RWPE2 (cell line): ENCODE data around the gene KLF16.

Experiments
- ATAC-seq: fragments of 200-7000 bp; cut with Tn5 transposase; 3 replicates; pipeline ENCODE4 v1.9.1; 2021; ENCODE audit warnings: low read depth
- DNase-seq: peaks from one replicate; pipeline ENCODE4 v3.0.0-alpha.2; 2020; ENCODE audit warnings: low spot score
- H3K27ac ChIP-seq: fragments of 450-650 bp; 2 replicates; pipeline ENCODE4 v1.5.1; 2017; ENCODE audit warnings: mild to moderate bottlenecking; ENCODE audit not compliant: poor library complexity, severe bottlenecking
- H3K27me3 ChIP-seq: fragments of 250-450 bp; sonication (Bioruptor Pico); 2 replicates; pipeline ENCODE4 v1.5.1; 2021; ENCODE audit warnings: mild to moderate bottlenecking, moderate library complexity; ENCODE audit not compliant: insufficient read depth, poor library complexity, severe bottlenecking
- H3K36me3 ChIP-seq: fragments of 250-450 bp; sonication (Bioruptor Pico); 2 replicates; pipeline ENCODE4 v1.5.1; 2020; ENCODE audit warnings: low read depth, mild to moderate bottlenecking, moderate library complexity
- H3K4me1 ChIP-seq: fragments of 250-450 bp; sonication (Bioruptor Pico); 2 replicates; pipeline ENCODE4 v1.5.1; 2021; ENCODE audit warnings: mild to moderate bottlenecking, moderate library complexity; ENCODE audit not compliant: insufficient read depth, poor library complexity, severe bottlenecking
- H3K4me3 ChIP-seq: fragments of 250-450 bp; sonication (Bioruptor Pico); 2 replicates; pipeline ENCODE4 v1.5.1; 2021; ENCODE audit warnings: mild to moderate bottlenecking, moderate library complexity; ENCODE audit not compliant: severe bottlenecking
- H3K9me3 ChIP-seq: fragments of 250-450 bp; sonication (Bioruptor Pico); 2 replicates; pipeline ENCODE4 v1.5.1; 2021; ENCODE audit warnings: mild to moderate bottlenecking, moderate library complexity; ENCODE audit not compliant: severe bottlenecking
- TF ChIP-seq, protein P1 (sequence below): fragments of 450-650 bp; IDR thresholded peaks from one replicate; pipeline ENCODE4 v1.5.1; 2017; ENCODE audit warnings: mild to moderate bottlenecking, moderate library complexity; ENCODE audit not compliant: poor library complexity, severe bottlenecking

KLF16 gene

DNA sequence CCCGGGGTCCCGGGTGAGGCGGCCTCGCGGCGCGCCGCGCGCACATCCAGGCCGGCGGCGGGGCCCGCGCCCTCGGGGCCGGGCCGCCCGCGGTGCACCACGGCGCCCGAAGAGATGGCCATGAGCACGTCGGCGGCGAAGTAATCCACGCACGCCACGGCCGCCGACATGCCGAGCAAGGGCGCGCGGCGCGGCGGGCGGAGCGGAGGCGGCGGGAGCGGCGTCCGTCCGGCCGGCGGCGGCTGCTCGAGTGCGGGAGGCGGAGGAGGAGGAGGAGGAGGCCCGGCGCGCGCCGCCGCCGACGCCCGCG, at the start of gene KLF16:
Gene KLF16 (minus strand): TSS at position 252 of the 310 bp plus-strand sequence. CDS start 82 bp downstream, at position 170.
- Histone ChIP-seq H3K4me3 (peak within 1 kb of the TSS; percentile 61), H3K27me3 (no peaks in the 10 kb centered on the region), H3K36me3 (no peaks in the 10 kb centered on the region), H3K9me3 (no peaks in the 10 kb centered on the region), H3K4me1 (peaks cover 16% of the 10 kb centered on the region), H3K27ac (peak within 1 kb of the TSS; percentile 82)
- DNase-seq = no peak
- TF ChIP-seq, protein P1, sequence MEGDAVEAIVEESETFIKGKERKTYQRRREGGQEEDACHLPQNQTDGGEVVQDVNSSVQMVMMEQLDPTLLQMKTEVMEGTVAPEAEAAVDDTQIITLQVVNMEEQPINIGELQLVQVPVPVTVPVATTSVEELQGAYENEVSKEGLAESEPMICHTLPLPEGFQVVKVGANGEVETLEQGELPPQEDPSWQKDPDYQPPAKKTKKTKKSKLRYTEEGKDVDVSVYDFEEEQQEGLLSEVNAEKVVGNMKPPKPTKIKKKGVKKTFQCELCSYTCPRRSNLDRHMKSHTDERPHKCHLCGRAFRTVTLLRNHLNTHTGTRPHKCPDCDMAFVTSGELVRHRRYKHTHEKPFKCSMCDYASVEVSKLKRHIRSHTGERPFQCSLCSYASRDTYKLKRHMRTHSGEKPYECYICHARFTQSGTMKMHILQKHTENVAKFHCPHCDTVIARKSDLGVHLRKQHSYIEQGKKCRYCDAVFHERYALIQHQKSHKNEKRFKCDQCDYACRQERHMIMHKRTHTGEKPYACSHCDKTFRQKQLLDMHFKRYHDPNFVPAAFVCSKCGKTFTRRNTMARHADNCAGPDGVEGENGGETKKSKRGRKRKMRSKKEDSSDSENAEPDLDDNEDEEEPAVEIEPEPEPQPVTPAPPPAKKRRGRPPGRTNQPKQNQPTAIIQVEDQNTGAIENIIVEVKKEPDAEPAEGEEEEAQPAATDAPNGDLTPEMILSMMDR = no peak
- no peak; the same call in 2 of the 3 replicates for ATAC-seq

DNA sequence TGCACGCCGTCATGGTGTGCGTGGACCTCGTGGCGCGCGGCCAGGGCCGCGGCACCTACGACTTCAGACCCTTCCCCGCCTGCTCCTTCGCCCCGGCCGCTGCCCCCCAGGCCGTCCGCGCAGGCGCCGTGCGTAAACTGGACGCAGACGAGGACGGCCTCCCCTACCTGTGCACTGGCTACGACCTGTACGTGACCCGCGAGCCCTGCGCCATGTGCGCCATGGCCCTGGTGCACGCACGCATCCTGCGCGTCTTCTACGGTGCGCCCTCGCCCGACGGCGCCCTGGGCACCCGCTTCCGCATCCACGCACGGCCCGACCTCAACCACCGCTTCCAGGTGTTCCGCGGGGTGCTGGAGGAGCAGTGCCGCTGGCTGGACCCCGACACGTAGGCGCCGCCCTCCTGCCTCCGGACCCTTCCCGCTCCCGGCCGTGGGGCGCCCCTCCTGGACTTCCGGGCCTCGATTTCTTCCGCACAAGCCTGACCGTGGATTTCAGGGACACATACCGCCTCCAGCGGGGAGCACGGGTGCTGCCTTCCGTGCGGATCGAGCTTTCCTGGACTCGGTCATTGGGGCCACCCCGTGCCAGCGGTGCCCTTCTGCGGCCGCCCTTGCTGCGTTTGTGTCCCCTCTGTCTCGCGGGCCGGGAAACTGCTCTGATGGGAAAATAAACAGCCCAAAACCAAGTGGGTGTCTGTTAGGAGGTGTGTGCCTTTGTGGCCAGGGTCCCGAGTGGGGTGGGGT, 49.6 kb upstream of the KLF16 start:
- H3K27ac ChIP-seq = no peak overlapping the region
- H3K4me1 ChIP-seq = peaks cover 6% of the 10 kb centered on the region
- no peaks in the 10 kb centered on the region for H3K9me3 ChIP-seq
- ATAC-seq (no peak), DNase-seq (no peak)
- TF ChIP-seq, protein P1 = no peak
- H3K4me3 ChIP-seq = no peak overlapping the region
- peaks cover 6% of the 10 kb centered on the region; the same call in 1 of the 2 replicates for H3K36me3 ChIP-seq
- no peaks in the 10 kb centered on the region for H3K27me3 ChIP-seq

DNA sequence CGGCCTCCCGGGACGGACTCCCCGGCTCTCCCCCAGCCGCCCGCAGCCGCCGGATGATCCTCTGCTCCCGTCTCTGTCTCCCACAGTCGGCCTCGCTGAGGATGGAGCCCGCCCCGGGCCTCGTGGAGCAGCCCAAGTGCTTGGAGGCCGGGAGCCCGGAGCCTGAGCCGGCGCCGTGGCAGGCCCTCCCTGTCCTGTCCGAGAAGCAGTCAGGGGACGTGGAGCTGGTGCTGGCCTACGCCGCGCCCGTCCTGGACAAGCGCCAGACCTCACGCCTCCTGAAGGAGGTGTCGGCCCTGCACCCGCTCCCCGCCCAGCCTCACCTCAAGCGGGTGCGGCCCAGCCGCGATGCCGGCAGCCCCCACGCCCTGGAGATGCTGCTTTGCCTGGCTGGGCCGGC, 48.6 kb upstream of the KLF16 start:
- 0 out of 2 replicates have a peak, but pooled peaks cover 3% of the 10 kb centered on the region for H3K36me3 ChIP-seq
- no peaks in the 10 kb centered on the region for H3K27me3 ChIP-seq
- H3K4me1 ChIP-seq = peaks cover 6% of the 10 kb centered on the region
- H3K27ac ChIP-seq = no peak overlapping the region
- DNase-seq (no peak), ATAC-seq (no peak)
- TF ChIP-seq, protein P1 = no peak
- H3K4me3 ChIP-seq = no peak overlapping the region
- no peaks in the 10 kb centered on the region for H3K9me3 ChIP-seq

DNA sequence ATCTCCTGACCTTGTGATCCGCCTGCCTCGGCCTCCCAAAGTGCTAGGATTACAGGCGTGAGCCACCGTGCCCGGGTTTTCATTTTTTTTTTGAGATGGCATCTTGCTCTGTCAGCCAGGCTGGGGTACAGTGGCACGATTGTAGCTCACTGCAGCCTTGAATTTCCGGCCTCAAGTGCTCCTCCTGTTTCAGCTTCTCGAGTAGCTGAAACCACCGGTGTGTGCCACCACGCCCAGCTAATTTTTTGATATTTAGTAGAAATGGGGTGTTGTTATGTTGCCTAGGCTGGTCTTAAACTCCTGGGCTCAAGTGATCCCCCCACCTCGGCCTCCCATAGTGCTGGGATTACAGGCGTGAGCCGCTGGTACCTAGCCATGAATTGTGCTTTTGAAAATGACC, 47.7 kb upstream of the KLF16 start:
- ATAC-seq (no peak), DNase-seq (no peak)
- TF ChIP-seq, protein P1 = no peak
- Histone ChIP-seq H3K36me3 (peaks cover 7% of the 10 kb centered on the region; the same call in 1 of the 2 replicates), H3K4me1 (peaks cover 6% of the 10 kb centered on the region), H3K27ac (no peak overlapping the region), H3K4me3 (no peak overlapping the region), H3K9me3 (no peaks in the 10 kb centered on the region), H3K27me3 (no peaks in the 10 kb centered on the region)

DNA sequence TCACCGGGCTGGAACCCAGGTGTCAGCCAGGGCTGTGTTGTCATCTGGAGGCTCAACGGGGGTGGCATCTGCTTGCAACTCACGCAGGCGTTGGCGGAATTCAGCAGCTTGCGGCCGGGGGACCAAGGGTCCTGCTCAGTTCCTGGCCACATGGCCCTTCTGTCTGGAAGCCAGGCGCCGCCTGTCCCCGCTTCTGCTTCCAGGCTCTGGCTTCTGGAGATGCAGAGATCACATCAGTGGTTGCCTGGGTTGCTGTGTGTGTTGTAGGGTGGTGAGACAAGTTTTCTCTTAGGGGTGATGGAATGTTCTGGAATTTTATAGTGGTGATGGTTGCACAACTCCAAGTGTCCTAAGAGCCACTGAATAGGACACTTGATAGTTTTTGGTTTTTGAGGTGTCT, 46.8 kb upstream of the KLF16 start:
- ATAC-seq = no peak
- Histone ChIP-seq H3K9me3 (no peaks in the 10 kb centered on the region), H3K36me3 (peaks cover 9% of the 10 kb centered on the region; the same call in 1 of the 2 replicates), H3K27ac (no peak overlapping the region), H3K27me3 (no peaks in the 10 kb centered on the region), H3K4me3 (no peak overlapping the region), H3K4me1 (peaks cover 6% of the 10 kb centered on the region)
- TF ChIP-seq, protein P1 = no peak
- no peak for DNase-seq
